ENCODE results near the gene ANKRD50.

ANKRD50 gene

DNA sequence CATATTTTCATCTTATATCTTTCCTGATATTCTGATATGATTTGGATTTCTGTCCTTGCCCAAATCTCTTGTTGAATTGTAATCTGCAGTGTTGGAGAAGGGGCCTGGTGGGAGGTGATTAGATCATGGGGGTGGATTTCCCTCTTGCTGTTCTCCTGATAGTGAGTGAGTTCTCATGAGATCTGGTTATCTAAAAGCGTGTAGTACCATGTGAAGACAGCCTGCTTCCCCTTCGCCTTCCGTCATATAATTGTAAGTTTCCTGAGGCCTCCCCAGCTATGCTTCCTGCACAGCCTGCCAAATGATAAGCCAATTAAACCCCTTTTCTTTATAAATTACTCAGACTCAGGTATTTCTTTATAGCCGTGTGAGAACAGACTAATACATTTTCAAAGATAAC, 77.2 kb downstream of the ANKRD50 start:
- no peaks in the 10 kb centered on the region for H3K4me1 Mint-ChIP-seq (ENCODE audit: low read depth)
- H3K27me3 Mint-ChIP-seq (ENCODE audit: low read depth), result no peaks in the 10 kb centered on the region
- no peak overlapping the region for H3K27ac Mint-ChIP-seq
- H3K4me3 Mint-ChIP-seq, result no peak overlapping the region
- no peaks in the 10 kb centered on the region for H3K9me3 Mint-ChIP-seq
- no peak for DNase-seq (ENCODE audit: low spot score)
- no peaks in the 10 kb centered on the region for H3K36me3 Mint-ChIP-seq (ENCODE audit: low read depth)

DNA sequence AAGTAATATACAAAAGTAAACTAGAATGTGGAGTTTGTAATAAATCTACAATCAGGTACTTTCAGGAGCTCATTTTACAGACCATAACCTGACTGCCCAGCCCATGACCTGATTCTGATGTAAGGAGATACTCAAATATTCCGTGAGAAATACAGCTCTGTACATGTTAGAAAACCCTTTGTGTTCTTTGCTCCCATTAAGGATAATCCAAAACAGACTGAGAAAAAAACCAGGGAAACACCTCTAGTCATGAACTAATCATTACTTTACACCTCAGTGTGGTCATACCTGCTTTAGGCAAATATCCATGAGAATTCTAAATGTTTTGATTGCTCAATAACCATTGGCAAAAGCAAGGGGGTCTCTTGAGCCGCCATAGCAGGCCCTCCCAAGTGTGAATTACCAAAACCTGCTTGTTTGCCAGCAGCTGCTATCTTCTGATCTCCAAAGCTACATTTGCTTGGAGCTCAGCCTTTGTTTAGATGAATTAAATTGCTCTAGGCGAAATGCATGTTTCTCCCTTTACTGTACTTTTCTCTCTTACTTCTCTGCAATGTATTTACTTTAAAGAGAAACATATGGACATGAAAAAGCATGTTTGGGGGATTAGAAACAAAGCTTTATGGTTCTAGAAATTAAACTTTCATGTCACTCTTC, 79.1 kb downstream of the ANKRD50 start:
- no peak overlapping the region for H3K27ac Mint-ChIP-seq
- no peak for DNase-seq (ENCODE audit: low spot score)
- no peaks in the 10 kb centered on the region for H3K27me3 Mint-ChIP-seq (ENCODE audit: low read depth)
- H3K36me3 Mint-ChIP-seq (ENCODE audit: low read depth), result no peaks in the 10 kb centered on the region
- no peaks in the 10 kb centered on the region for H3K9me3 Mint-ChIP-seq
- H3K4me3 Mint-ChIP-seq, result no peak overlapping the region
- H3K4me1 Mint-ChIP-seq (ENCODE audit: low read depth), result no peaks in the 10 kb centered on the region

GRCh38 chr4:124632439-124632838, 80.1 kb downstream of the ANKRD50 start:
- no peak for DNase-seq (ENCODE audit: low spot score)
- Mint-ChIP-seq H3K36me3 (ENCODE audit: low read depth) (no peaks in the 10 kb centered on the region), H3K4me3 (no peak overlapping the region), H3K27me3 (ENCODE audit: low read depth) (no peaks in the 10 kb centered on the region), H3K4me1 (ENCODE audit: low read depth) (no peaks in the 10 kb centered on the region), H3K9me3 (no peaks in the 10 kb centered on the region), H3K27ac (no peak overlapping the region)

DNA sequence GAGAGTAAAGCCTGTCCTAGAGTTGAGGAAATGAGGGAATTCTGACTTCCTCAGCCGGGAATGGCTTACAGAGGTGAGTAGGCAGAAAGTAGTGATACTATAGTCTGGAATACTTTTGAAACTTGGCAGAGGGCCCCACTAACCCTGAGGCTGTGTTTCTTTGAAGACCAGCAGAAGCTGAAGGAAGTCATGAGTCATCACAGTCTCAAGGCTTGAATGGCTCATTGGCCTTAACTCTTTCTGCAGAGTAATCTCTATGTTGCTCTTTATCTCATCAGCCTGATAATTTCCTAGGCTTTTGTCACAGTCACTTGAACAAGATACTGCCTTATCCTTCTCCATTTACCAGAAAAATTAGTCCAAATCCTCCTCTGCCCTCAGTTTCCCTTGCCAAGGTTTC, 80.8 kb downstream of the ANKRD50 start:
- no peaks in the 10 kb centered on the region for H3K9me3 Mint-ChIP-seq
- no peaks in the 10 kb centered on the region for H3K36me3 Mint-ChIP-seq (ENCODE audit: low read depth)
- no peak overlapping the region for H3K4me3 Mint-ChIP-seq
- no peak for DNase-seq (ENCODE audit: low spot score)
- no peak overlapping the region for H3K27ac Mint-ChIP-seq
- no peaks in the 10 kb centered on the region for H3K27me3 Mint-ChIP-seq (ENCODE audit: low read depth)
- no peaks in the 10 kb centered on the region for H3K4me1 Mint-ChIP-seq (ENCODE audit: low read depth)

GRCh38 chr4:124629681-124630080, 82.9 kb downstream of the ANKRD50 start:
- no peaks in the 10 kb centered on the region for H3K36me3 Mint-ChIP-seq (ENCODE audit: low read depth)
- no peaks in the 10 kb centered on the region for H3K27me3 Mint-ChIP-seq (ENCODE audit: low read depth)
- no peaks in the 10 kb centered on the region for H3K4me1 Mint-ChIP-seq (ENCODE audit: low read depth)
- H3K4me3 Mint-ChIP-seq, result no peak overlapping the region
- no peaks in the 10 kb centered on the region for H3K9me3 Mint-ChIP-seq
- H3K27ac Mint-ChIP-seq, result no peak overlapping the region
- DNase-seq (ENCODE audit: low spot score), result no peak

Data from T-helper 2 cell treated with Interferon-gamma antibody and Interleukin-4, amounts not matched to agents 5 μg/mL and 100 μg/mL, for 36 hours (primary cell).